ENCODE data around the gene SEPTIN8.

Gene SEPTIN8

GRCh38 chr5:132778856-132779255, 1.8 kb upstream of the SEPTIN8 start:
- TF ChIP-seq CTCF (conservative IDR thresholded peaks at IDR 0.05), result no peak
- no peak overlapping the region for H3K27ac ChIP-seq

GRCh38 chr5:132778129-132778528, 1.1 kb upstream of the SEPTIN8 start:
- no peak overlapping the region; the same call in 1 of the 2 replicates for H3K27ac ChIP-seq

GRCh38 chr5:132776938-132777208, 166 bp downstream of the SEPTIN8 start:
- TF ChIP-seq CTCF (conservative IDR thresholded peaks at IDR 0.05), result no peak
- peak overlapping the region; percentile 75 for H3K27ac ChIP-seq

More at GRCh38 chr5:132778129-132778528, 1.1 kb upstream of the SEPTIN8 start:
- TF ChIP-seq CTCF (conservative IDR thresholded peaks at IDR 0.05), result no peak

- no peak for TF ChIP-seq CTCF (conservative IDR thresholded peaks at IDR 0.05)
- peak overlapping the region; percentile 75 for H3K27ac ChIP-seq
Measured at GRCh38 chr5:132776131-132776937, 705 bp downstream of the SEPTIN8 start.

GRCh38 chr5:132775476-132775961, 1.5 kb downstream of the SEPTIN8 start:
- no peak for TF ChIP-seq CTCF (conservative IDR thresholded peaks at IDR 0.05)
- H3K27ac ChIP-seq, result peak overlapping the region; percentile 75

GRCh38 chr5:132774896-132775295, 2.1 kb downstream of the SEPTIN8 start:
- no peak for TF ChIP-seq CTCF (conservative IDR thresholded peaks at IDR 0.05)
- no peak overlapping the region for H3K27ac ChIP-seq

- no peak for TF ChIP-seq CTCF (conservative IDR thresholded peaks at IDR 0.05)
- H3K27ac ChIP-seq, result no peak overlapping the region
Measured at GRCh38 chr5:132774406-132774805, 2.6 kb downstream of the SEPTIN8 start.
